SK-N-SH (cell line): ENCODE data around the gene ATP6V1F.

ENCODE experiments used
- CHD2 ChIP-seq: fragments of 150-350 bp; IDR thresholded peaks from 2 replicates; pipeline ENCODE4 v1.6.1; 2018; ENCODE audit warnings: low read length; ENCODE audit not compliant: partially characterized antibody
- EP300 ChIP-seq, 2 experiments: IDR thresholded peaks; 2 replicates each; pipeline versions ENCODE4 v1.4.0 to v1.6.1; 2012; ENCODE audit warnings: borderline replicate concordance in 1 of 2, low read depth in 1 of 2, low read length in 1 of 2
- FOSL2 ChIP-seq: IDR thresholded peaks from 2 replicates; pipeline ENCODE4 v1.4.0; 2012; ENCODE audit warnings: low read depth, mild to moderate bottlenecking, moderate library complexity, borderline replicate concordance
- MXI1 ChIP-seq: IDR thresholded peaks from 2 replicates; pipeline ENCODE4 v1.6.1; 2012; ENCODE audit warnings: mild to moderate bottlenecking, low read depth, low read length, improper control_type of control experiment
- POLR2AphosphoS5 ChIP-seq: IDR thresholded peaks from 2 replicates; pipeline ENCODE4 v1.6.1; 2012; ENCODE audit warnings: low read depth, low read length
- TF ChIP-seq, protein P1 (sequence below): fragments of 200-600 bp; sonication (generic); IDR thresholded peaks from 2 replicates; pipeline ENCODE4 v1.6.1; 2017; ENCODE audit warnings: antibody characterized with exemption, mild to moderate bottlenecking, moderate library complexity
- TF ChIP-seq, protein P2 (sequence below): fragments of 150-350 bp; IDR thresholded peaks from 2 replicates; pipeline ENCODE4 v1.6.1; 2016; ENCODE audit warnings: mild to moderate bottlenecking, low read depth, low read length

DNA sequence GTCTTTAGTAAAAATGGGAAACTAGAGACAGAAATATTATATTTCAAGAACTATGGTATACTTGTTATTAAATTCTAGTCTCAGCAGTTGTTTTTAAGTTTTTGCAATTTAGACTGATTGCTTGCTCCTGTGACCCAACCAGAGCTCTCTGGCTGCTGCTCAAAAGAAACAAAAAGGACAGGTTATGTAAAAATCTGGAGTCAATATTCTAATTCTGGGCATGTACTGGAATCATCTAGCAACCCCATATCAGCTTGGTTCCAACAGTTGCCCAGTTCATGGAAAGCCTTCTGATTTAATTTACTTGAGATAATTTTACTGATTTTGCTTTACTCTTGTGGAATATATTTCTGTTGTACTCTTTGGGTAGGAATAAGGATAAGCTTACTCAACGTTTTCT lies 37.6 kb downstream of the ATP6V1F start:
- TF ChIP-seq, protein P1, sequence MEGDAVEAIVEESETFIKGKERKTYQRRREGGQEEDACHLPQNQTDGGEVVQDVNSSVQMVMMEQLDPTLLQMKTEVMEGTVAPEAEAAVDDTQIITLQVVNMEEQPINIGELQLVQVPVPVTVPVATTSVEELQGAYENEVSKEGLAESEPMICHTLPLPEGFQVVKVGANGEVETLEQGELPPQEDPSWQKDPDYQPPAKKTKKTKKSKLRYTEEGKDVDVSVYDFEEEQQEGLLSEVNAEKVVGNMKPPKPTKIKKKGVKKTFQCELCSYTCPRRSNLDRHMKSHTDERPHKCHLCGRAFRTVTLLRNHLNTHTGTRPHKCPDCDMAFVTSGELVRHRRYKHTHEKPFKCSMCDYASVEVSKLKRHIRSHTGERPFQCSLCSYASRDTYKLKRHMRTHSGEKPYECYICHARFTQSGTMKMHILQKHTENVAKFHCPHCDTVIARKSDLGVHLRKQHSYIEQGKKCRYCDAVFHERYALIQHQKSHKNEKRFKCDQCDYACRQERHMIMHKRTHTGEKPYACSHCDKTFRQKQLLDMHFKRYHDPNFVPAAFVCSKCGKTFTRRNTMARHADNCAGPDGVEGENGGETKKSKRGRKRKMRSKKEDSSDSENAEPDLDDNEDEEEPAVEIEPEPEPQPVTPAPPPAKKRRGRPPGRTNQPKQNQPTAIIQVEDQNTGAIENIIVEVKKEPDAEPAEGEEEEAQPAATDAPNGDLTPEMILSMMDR, result no peak
- TF ChIP-seq CHD2 (no peak), EP300 (IDR thresholded peaks at IDR 0.05; ENCODE audit: borderline replicate concordance in 1 of 2, low read depth in 1 of 2, low read length in 1 of 2) (no peak), MXI1 (no peak), FOSL2 (no peak), POLR2AphosphoS5 (no peak)
- TF ChIP-seq, protein P2, sequence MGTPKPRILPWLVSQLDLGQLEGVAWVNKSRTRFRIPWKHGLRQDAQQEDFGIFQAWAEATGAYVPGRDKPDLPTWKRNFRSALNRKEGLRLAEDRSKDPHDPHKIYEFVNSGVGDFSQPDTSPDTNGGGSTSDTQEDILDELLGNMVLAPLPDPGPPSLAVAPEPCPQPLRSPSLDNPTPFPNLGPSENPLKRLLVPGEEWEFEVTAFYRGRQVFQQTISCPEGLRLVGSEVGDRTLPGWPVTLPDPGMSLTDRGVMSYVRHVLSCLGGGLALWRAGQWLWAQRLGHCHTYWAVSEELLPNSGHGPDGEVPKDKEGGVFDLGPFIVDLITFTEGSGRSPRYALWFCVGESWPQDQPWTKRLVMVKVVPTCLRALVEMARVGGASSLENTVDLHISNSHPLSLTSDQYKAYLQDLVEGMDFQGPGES, result no peak
